Measurements from ENCODE around the gene PRKAG2.

PRKAG2 gene

DNA sequence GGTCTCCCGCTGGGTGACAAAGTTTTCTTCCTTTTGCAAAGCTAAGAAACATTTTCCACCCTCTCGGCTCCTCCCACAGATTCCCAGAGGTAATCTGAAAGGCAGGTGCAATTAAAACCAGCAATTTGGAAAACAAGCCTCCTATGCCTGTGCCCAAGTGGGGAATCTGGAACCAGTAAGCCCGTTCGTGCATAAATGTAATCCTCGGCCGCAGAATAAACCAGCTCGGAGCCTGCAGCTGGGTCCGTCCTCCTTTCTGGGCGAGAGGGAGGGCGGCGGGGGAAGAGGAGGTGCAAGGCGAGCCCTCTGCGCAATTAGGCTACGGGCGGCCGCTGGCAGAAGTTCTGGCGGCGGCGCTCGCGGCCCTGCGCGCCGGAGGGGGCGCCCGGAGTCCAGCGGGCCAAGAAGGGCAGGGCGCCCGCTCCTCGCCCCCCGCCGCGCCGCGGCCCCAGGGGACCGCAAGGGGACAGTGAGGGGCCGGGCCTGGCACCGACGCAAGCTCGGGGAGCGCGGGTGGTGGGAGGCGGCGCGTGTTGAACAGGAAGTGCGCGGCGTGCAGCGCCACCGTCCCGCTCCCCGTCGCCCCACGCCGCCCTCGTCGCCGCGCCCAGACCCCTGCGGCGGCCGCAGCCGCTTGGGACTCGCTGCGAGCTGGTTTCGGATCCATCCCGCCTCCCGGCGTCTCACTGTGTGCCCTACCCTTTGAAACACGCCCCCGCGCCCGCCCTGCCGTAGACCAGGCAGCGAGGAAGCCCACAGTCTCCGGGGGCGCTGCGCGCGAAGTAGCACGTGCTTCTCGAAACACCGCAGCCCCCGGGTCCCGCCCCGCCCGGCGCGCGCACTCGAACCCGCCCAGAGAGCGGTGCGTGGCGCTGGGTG, at the start of gene PRKAG2:
Gene PRKAG2, minus strand, starts transcription at position 217 of the 879 bp plus-strand sequence. CDS start 495 bp downstream, outside the sequence.
- Histone ChIP-seq H3K9ac (ENCODE audit: low read depth, low read length, poor library complexity, severe bottlenecking) (peak within 1 kb of the TSS; percentile 67), H3K9me3 (ENCODE audit: insufficient read depth, low read depth, low read length) (no peaks in the 10 kb centered on the region), H4K20me1 (ENCODE audit: insufficient read depth, low read length, poor library complexity, severe bottlenecking) (no peaks in the 10 kb centered on the region), H3K4me2 (ENCODE audit: low read depth, low read length, poor library complexity, severe bottlenecking) (peak within 1 kb of the TSS; percentile 94), H3K36me3 (ENCODE audit: insufficient read depth, low read length) (no peaks in the 10 kb centered on the region), H3K9me2 (replicated peaks; ENCODE audit: low read depth, low read length) (no peaks in the 10 kb centered on the region), H3K27me3 (ENCODE audit: insufficient read depth, low read length, poor library complexity, severe bottlenecking) (peaks cover 2% of the 10 kb centered on the region), H3F3A (ENCODE audit: low read depth) (peaks cover 3% of the 10 kb centered on the region; the same call in 1 of the 2 replicates), H3K4me1 (ENCODE audit: insufficient read depth, low read length, poor library complexity, severe bottlenecking) (peaks cover 27% of the 10 kb centered on the region), H3K79me2 (ENCODE audit: insufficient read depth, low read length) (no peaks in the 10 kb centered on the region; the same call in 1 of the 2 replicates), H2AFZ (ENCODE audit: low read length) (peak within 1 kb of the TSS; percentile 93), H3K4me3 (ENCODE audit: low read length, poor library complexity, severe bottlenecking) (peak within 1 kb of the TSS; percentile 78)
- TF ChIP-seq, protein P1, sequence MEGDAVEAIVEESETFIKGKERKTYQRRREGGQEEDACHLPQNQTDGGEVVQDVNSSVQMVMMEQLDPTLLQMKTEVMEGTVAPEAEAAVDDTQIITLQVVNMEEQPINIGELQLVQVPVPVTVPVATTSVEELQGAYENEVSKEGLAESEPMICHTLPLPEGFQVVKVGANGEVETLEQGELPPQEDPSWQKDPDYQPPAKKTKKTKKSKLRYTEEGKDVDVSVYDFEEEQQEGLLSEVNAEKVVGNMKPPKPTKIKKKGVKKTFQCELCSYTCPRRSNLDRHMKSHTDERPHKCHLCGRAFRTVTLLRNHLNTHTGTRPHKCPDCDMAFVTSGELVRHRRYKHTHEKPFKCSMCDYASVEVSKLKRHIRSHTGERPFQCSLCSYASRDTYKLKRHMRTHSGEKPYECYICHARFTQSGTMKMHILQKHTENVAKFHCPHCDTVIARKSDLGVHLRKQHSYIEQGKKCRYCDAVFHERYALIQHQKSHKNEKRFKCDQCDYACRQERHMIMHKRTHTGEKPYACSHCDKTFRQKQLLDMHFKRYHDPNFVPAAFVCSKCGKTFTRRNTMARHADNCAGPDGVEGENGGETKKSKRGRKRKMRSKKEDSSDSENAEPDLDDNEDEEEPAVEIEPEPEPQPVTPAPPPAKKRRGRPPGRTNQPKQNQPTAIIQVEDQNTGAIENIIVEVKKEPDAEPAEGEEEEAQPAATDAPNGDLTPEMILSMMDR (conservative IDR thresholded peaks at IDR 0.05; ENCODE audit: low read length): no peak; the same call in 1 of the 2 replicates
- no peak for TF ChIP-seq EZH2phosphoT487 (IDR thresholded peaks at IDR 0.05; ENCODE audit: borderline replicate concordance)

- H2AFZ ChIP-seq (ENCODE audit: low read length): no peak overlapping the region
- H3K79me2 ChIP-seq (ENCODE audit: insufficient read depth, low read length): no peaks in the 10 kb centered on the region
- H3K36me3 ChIP-seq (ENCODE audit: insufficient read depth, low read length): no peaks in the 10 kb centered on the region
- no peaks in the 10 kb centered on the region for H3F3A ChIP-seq (ENCODE audit: low read depth)
- TF ChIP-seq, protein P1 (conservative IDR thresholded peaks at IDR 0.05; ENCODE audit: low read length): no peak
- no peak for TF ChIP-seq EZH2phosphoT487 (IDR thresholded peaks at IDR 0.05; ENCODE audit: borderline replicate concordance)
- H4K20me1 ChIP-seq (ENCODE audit: insufficient read depth, low read length, poor library complexity, severe bottlenecking): no peaks in the 10 kb centered on the region
- H3K4me3 ChIP-seq (ENCODE audit: low read length, poor library complexity, severe bottlenecking): no peak overlapping the region
- H3K4me2 ChIP-seq (ENCODE audit: low read depth, low read length, poor library complexity, severe bottlenecking): no peak overlapping the region
- no peaks in the 10 kb centered on the region for H3K9me2 ChIP-seq (replicated peaks; ENCODE audit: low read depth, low read length)
- H3K9ac ChIP-seq (ENCODE audit: low read depth, low read length, poor library complexity, severe bottlenecking): no peak overlapping the region
- no peaks in the 10 kb centered on the region for H3K27me3 ChIP-seq (ENCODE audit: insufficient read depth, low read length, poor library complexity, severe bottlenecking)
- H3K4me1 ChIP-seq (ENCODE audit: insufficient read depth, low read length, poor library complexity, severe bottlenecking): no peaks in the 10 kb centered on the region
- no peaks in the 10 kb centered on the region for H3K9me3 ChIP-seq (ENCODE audit: insufficient read depth, low read depth, low read length)
Measured at GRCh38 chr7:151926336-151926712, 49.4 kb upstream of the PRKAG2 start.

- Histone ChIP-seq H3K4me1 (ENCODE audit: insufficient read depth, low read length, poor library complexity, severe bottlenecking) (no peaks in the 10 kb centered on the region), H3K9me2 (replicated peaks; ENCODE audit: low read depth, low read length) (no peaks in the 10 kb centered on the region), H3F3A (ENCODE audit: low read depth) (no peaks in the 10 kb centered on the region), H3K9me3 (ENCODE audit: insufficient read depth, low read depth, low read length) (no peaks in the 10 kb centered on the region), H3K27me3 (ENCODE audit: insufficient read depth, low read length, poor library complexity, severe bottlenecking) (no peaks in the 10 kb centered on the region), H2AFZ (ENCODE audit: low read length) (no peak overlapping the region), H3K79me2 (ENCODE audit: insufficient read depth, low read length) (no peaks in the 10 kb centered on the region), H3K4me3 (ENCODE audit: low read length, poor library complexity, severe bottlenecking) (no peak overlapping the region), H4K20me1 (ENCODE audit: insufficient read depth, low read length, poor library complexity, severe bottlenecking) (no peaks in the 10 kb centered on the region), H3K36me3 (ENCODE audit: insufficient read depth, low read length) (no peaks in the 10 kb centered on the region), H3K4me2 (ENCODE audit: low read depth, low read length, poor library complexity, severe bottlenecking) (no peak overlapping the region), H3K9ac (ENCODE audit: low read depth, low read length, poor library complexity, severe bottlenecking) (no peak overlapping the region)
- TF ChIP-seq, protein P1 (conservative IDR thresholded peaks at IDR 0.05; ENCODE audit: low read length): no peak
- TF ChIP-seq EZH2phosphoT487 (IDR thresholded peaks at IDR 0.05; ENCODE audit: borderline replicate concordance): no peak
Measured at GRCh38 chr7:151925446-151926335, 48.8 kb upstream of the PRKAG2 start.
